GM10248 (cell line): ENCODE results near the gene MYO7A.

ENCODE experiments used
- CTCF ChIA-PET: fragments of 300-600 bp; sonication (Branson Sonifier 250); formaldehyde crosslinking; extraction: SDS; loops from one replicate; lab custom pipeline; 2021; ENCODE audit warnings: antibody characterized with exemption; lab: Yijun Ruan, JAX
- POLR2A ChIA-PET: fragments of 350-650 bp; sonication (Branson Sonifier 250); formaldehyde crosslinking; extraction: SDS; loops from one replicate; lab custom pipeline; 2020; ENCODE audit warnings: antibody characterized with exemption; lab: Yijun Ruan, JAX
- DNase-seq: peaks from one replicate; pipeline ENCODE4 v3.0.0; 2012; ENCODE audit errors: extremely low spot score
- CTCF ChIP-seq: IDR thresholded peaks from 2 replicates; pipeline ENCODE4 v1.5.1; 2012; ENCODE audit warnings: mild to moderate bottlenecking, low read depth; ENCODE audit errors: extremely low read depth, missing control alignments, control extremely low read depth

MYO7A gene

DNA sequence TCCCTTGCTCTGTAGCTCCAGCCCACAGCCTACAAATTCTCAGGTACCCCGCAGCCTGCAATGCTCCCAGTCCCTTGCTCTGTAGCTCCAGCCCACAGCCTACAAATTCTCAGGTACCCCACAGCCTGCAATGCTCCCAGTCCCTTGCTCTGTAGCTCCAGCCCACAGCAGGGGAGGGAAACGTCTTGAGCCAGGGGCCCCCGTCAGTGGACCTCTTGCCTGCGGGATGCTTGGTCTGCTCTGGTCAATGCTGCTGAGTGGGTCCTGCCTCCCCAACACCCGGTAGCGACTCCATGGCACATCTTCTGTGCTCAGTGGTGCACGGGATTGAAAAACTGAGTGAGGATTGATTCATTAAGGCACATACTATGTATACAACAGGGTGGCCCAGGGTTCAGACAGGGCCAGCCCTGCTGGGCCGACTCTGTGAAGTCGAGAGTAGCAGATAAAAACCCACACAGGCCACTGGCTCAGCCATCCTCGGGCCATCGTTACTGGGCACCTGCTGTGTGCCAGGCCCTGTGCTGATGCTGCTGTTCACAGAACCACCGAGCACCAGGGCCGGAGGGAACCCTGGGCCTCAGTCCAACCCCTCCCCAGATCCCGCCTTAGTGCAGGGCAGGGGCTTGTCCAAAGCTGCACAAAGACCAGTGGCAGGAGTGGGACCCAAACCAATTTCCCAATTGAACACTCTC is 69.7 kb downstream of the MYO7A start:
- ChIA-PET CTCF (interaction anchor here (1.0 to 4.5 kb wide), 6 partner anchors 10 to 351 kb away, joined by 3 to 35 read pairs (median 4); no protein-coding TSS in a partner anchor), POLR2A (no interaction called here)
- no peak for DNase-seq
- no peak for TF ChIP-seq CTCF

DNA sequence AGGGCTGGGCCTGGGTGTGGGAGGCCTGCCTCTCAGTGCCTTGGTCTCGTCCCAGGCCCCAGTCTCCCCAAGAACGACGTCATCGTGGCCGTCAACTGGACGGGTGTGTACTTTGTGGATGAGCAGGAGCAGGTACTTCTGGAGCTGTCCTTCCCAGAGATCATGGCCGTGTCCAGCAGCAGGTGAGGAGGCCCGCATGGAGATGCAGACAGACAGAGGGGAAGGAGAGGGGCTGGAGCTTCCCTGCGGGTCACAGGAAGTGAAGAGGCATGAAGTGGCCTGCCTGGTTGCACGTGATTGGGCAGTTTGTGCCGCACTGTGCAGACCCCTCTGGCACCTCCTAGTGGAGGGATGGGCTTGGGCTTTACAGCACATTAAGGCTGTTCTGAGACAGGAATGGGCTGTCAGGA is 70.4 kb downstream of the MYO7A start:
- POLR2A ChIA-PET = no interaction called here
- CTCF ChIA-PET = interaction anchor here (0.6 to 1.5 kb wide), 7 partner anchors 9 to 359 kb away, joined by 3 to 4 read pairs (median 3); no protein-coding TSS in a partner anchor
- peak; percentile 20 for TF ChIP-seq CTCF
- no peak for DNase-seq

DNA sequence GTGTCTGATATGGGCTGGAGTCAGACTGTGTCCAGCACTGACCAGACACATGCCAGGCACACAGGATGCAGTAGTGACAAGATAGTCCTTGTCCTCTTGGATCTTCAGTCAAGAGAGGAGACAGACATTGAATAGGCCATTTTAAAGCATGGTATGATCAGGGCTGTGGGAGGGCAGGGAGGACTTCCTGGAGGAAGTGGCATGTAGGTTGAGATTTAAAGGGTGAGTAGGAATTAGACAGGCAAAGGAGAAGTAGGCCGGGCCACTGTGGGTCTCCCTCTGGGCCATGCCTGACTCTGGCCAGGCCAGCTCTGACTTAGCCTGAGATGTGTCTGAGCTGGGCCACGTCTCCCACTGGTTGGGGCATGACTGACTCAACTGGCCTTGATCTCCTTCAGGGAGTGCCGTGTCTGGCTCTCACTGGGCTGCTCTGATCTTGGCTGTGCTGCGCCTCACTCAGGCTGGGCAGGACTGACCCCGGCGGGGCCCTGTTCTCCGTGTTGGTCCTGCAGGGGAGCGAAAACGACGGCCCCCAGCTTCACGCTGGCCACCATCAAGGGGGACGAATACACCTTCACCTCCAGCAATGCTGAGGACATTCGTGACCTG is 71.2 kb downstream of the MYO7A start:
- DNase-seq = no peak
- ChIA-PET POLR2A (no interaction called here), CTCF (interaction anchor here (0.9 to 1.7 kb wide), 6 partner anchors 10 to 358 kb away, joined by 3 to 5 read pairs (median 4); no protein-coding TSS in a partner anchor)
- TF ChIP-seq CTCF = no peak

- no peak for DNase-seq
- CTCF ChIA-PET = interaction anchor here (1.7 kb wide), 1 partner anchor 73 kb away, joined by 5 read pairs; no protein-coding TSS in a partner anchor
- POLR2A ChIA-PET = no interaction called here
- no peak for TF ChIP-seq CTCF
These were observed 72.6 kb downstream of the MYO7A start for GRCh38 chr11:77200351-77201268.

DNA sequence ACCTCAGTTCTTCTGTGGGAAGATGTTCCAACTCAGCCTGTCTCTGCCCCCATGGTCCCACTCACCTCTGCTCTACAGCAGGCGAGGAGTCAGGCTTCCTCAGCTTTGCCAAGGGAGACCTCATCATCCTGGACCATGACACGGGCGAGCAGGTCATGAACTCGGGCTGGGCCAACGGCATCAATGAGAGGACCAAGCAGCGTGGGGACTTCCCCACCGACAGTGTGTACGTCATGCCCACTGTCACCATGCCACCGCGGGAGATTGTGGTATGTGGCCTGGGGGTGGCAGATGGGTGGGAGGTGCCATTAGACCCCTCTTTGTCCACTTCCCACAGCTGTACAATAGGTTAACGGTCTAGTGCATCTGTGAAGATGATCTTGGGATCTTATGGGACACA is 73.3 kb downstream of the MYO7A start:
- no peak for TF ChIP-seq CTCF
- ChIA-PET CTCF (no interaction called here), POLR2A (no interaction called here)
- DNase-seq = no peak
